SK-MEL-5 (cell line): ENCODE data around the gene TAGLN2. TPM values are rescaled to one million over a fixed set of nuclear protein-coding genes. Genes with fewer than 3 reads are reported as not detected.

Experiments
- DNase-seq: peaks from one replicate; pipeline ENCODE4 v3.0.0-alpha.2; 2016; ENCODE audit warnings: low read depth, low spot score
- in situ Hi-C: cut with HindIII; loops from 2 replicates; pipeline ENCODE4 v1.10.0; 2016; ENCODE audit warnings: low sequenced_read_pairs, high pct_unique_total_duplicates, low pct_unique_long_range_greater_than_20kb
- polyA plus RNA-seq, 2 experiments: library from polyadenylated mRNA; depleted of rRNA; stranded (reverse); fragments of >200 nt; gene quantifications; 2 replicates each; pipeline ENCODE4 v1.2.3, GENCODE V29; 2015
- total RNA-seq: library from RNA; depleted of rRNA; stranded (reverse); fragments of >200 nt; shearing (Covaris generic); gene quantifications from 2 replicates; pipeline ENCODE4 v1.2.3, GENCODE V29; 2014; rRNA removed

The TAGLN2 gene
- total RNA-seq = 122 and 128 TPM in 2 replicates
- polyA plus RNA-seq (2015; cell fraction: cytosol; rRNA removed) = 175 and 183 TPM in 2 replicates
- 26.8 and 29.9 TPM in 2 replicates for polyA plus RNA-seq (2015; cell fraction: nucleus; rRNA removed)

DNA sequence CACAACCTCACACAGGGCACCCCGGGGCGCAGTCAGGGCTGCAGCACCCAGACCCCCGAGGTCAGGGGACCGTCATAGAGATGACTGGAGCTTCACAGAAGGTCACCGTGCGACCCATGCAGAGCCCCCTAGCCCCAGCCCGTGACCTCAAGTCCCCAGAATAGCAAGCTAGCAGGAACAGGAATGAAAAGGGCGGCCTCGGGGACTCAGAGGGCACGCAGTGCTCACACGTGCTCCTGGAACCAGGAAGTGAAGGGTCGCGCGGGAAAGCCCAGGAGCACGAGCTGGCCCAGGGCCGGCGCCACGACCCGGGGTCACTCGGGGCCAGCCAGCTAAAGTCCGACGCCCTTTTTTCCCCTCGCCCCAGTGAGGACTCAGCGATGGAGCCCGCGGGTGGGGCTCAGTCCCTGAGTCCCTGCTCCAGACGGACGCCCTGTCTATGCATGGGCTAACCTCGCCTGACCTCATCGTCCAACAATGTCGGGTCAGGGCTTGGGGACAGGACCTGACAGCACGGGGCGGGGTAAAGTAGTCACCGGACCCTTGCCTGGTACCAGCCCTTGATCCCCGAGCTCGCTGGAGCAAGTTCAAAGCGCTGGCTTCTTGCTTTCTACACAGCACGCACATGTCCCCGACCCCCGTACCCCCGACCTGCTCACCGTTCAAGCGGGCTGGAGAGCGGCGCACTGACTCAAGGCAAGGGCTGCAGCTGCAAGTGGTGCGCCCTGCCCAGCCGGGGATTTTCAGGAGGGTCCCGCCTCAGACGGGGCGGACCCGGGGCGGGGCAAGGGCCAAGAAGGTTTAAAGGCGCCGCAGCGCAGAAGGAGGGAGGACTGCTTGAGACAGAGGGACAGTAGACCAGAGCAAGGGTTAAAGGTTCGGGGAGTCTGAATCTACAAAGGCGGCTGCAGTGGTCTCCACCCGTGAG is at the start of gene TAGLN2:
TAGLN2 (minus strand) TSS at position 717 of the 928 bp plus-strand sequence. CDS start 4,998 bp downstream, outside the sequence.
- peak; percentile 90 for DNase-seq
- in situ Hi-C loops = no loop called here

- no peak for DNase-seq
- in situ Hi-C loops = no loop called here
These were observed 49.2 kb upstream of the TAGLN2 start for GRCh38 chr1:159974350-159974965.

DNA sequence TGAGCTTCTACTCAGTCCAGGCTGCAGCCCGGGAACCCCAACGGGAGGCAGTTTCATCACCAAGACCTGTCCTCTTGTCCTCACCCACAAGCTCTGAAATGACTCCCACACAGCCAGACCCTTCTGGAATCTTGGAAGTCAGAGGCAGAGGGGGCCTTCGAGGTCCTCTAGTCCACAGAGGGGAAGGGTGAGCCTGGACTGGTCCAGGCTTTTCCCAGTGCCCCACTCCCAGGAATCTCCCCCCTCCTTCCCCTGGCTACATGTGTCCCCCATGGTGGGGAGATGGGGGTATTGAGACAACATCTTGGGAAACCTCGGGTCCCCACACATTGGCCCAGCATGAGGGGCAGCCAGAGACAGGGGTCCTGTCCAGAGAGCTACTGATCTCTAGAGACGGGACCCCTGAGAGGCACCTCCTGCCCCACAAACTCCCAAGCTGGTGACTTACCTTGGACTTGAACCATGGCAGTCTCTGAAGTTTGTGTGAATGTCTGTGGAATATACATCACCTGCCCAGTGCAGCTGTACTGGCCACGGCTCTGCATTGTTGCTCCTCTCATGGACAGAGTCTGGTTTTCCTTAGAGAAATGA is 48.1 kb upstream of the TAGLN2 start:
- in situ Hi-C loops = no loop called here

DNA sequence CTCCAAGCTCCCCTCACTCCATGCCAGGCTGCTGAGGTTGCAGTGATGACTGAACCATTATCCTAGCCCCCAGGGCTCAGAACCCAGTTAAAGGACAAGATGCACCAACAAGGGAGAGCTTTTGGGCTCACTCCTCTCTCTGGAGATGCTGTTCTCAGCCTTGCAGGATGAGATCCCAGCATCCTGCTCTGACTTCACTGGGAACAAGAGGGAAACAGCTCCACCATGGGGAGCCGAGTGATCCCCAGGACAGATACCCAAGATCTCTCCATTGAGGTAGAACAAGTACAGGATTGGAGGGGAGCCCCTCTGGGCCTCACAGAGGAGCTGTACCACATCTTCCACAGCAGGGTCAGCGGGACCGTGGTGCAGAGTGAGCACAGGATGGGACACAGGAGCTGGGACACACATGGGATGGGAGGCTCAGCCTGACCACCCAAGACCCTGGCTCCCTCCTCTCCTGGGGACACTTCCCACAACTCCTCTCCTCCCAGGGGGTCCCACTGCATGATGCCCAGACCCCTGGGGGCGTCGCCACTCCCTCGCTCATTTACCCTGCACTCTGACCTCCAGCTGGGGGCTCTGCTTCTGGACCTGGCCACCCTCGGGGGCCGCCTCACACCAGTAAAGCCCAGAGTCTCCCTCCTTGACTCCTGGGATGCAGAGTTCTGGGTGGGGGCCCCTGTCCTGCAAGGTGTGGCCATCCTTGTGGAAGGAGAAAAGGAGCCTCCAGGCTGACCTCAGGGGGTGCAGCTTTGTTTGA is 47.3 kb upstream of the TAGLN2 start:
- DNase-seq = no peak
- in situ Hi-C loops = no loop called here

More for the DNA sequence above, 48.1 kb upstream of the TAGLN2 start:
- DNase-seq = no peak

DNA sequence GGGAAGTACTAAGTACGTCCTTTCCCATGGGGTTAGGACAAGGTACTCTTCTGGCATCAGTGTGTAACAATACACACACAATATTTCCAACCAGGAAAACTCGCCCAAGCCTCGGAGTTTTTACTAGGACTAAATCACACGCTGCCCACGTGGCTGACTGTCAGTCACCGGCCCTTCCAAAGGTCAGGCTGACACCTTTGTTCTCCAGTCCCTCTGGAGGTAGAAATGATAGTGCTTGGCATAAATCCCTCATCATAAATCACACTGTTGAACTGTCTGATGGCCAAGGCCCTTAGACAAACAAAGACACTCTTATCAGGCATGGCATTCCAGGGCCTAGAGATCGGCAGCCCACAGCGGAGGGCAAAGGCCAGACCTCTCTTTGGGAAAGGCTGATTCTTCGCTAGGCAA is 45.6 kb upstream of the TAGLN2 start:
- DNase-seq = peak; percentile 80
- in situ Hi-C loops = no loop called here

DNA sequence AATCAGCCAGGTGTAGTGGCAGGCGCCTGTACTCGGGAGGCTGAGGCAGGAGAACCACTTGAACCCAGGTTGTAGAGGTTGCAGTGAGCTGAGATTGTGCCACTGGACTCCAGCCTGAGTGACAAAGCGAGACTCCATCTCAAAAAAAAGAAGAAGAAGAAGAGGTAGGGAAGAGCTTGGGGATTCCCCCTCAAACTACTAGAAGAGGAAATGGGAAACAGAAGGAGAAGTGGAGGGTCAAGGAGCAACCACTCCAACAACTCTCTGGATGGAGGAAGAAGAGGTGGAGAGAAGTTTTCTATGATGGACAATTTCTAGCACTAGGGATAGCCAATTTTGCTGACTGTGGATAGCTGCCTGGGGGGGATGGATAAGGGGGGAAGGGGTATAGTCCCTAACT is 43.6 kb upstream of the TAGLN2 start:
- in situ Hi-C loops = no loop called here
- DNase-seq = no peak

- DNase-seq = no peak
- in situ Hi-C loops = no loop called here
These were observed 40.0 kb upstream of the TAGLN2 start for GRCh38 chr1:159965263-159965662.

- no peak for DNase-seq
- in situ Hi-C loops = no loop called here
These were observed 38.8 kb upstream of the TAGLN2 start for GRCh38 chr1:159964144-159964543.

- no peak for DNase-seq
- in situ Hi-C loops = no loop called here
These were observed 36.9 kb upstream of the TAGLN2 start for GRCh38 chr1:159962176-159962575.

DNA sequence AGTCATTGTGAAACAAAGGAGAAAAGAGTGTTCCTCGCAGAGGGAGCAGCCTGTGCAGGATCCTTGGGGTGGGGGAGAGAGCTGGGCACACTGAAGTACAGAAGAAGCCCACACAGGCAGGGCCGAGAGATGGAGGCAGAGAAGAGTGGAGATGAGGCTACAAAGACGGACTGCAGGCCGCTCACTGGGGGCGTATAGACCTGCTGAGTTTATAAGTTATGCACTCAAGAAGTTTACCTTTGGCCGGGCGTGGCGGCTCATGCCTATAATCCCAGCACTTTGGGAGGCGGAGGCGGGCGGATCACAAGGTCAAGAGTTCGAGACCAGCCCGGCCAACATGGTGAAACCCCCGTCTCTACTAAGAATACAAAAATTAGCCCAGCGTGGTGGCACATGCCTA is 36.3 kb upstream of the TAGLN2 start:
- no peak for DNase-seq
- in situ Hi-C loops = no loop called here

DNA sequence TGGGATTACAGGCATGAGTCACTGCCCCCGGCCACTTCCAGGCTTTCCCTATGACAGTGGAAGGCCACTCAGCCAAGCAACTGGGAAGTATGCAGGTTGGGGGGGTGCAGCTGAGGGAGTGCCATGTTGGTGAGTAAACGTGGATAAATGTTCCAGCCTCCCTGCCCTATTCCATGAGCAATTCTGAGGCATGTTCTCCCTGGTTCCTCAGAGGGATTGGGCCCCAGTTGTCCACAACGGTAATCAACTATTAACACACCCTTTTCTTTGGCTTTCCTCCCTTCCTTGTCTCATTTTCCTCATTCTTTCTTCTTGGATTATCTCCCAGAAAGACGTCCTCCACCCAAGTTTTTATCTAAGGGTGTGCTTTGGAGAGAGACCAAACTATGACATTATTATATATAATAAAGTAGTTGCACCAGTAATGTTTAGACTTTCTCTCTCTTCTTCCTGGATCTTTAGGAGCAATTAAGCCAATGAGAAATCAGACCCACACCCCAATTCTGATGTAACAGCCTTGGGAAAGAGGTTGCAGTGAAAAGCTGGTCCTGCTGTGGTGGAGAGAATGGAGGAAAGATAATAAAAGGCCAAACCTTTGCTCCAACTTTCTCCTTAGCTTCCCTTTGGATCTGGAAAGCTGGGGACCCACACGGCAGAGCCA is 35.5 kb upstream of the TAGLN2 start:
- no peak for DNase-seq
- in situ Hi-C loops = no loop called here

- in situ Hi-C loops = no loop called here
- DNase-seq = no peak
These were observed 34.1 kb upstream of the TAGLN2 start for GRCh38 chr1:159959451-159959850.

DNA sequence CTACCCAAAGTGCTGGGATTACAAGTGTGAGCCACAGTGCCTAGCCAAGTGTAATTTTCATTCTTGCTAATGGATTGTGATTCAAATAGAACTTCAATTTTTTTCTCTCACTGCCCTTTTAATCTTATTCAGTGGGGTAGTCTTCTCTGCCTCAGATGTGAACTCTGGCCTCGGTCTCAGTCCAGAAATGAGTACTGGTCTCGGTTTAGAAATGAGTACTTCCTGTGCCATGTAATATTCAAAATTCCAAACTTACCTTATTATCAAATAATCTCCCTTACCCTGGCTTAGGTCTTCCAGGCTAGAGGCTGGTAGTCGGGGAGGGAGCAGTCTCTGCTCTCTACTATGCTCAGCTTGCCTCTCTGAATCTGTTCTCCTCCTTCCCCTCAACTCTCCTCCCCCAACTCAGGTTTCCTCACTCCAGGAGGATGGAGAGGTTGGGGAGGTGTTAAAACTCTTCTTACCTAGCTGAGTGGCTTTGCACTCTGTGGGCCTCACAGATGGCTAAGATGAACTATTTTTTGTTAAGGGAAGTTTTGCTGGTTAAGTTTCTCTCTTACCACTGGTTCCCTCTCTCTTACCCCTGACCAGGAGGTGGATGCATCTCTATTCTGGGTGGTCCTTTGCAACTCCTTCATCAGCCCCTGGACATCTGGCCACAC is 33.5 kb upstream of the TAGLN2 start:
- in situ Hi-C loops = no loop called here
- no peak for DNase-seq

- in situ Hi-C loops = no loop called here
- DNase-seq = no peak
These were observed 32.5 kb upstream of the TAGLN2 start for GRCh38 chr1:159957824-159958268.

- in situ Hi-C loops = no loop called here
These were observed 30.1 kb upstream of the TAGLN2 start for GRCh38 chr1:159955456-159955855.

More at GRCh38 chr1:159955456-159955855, 30.1 kb upstream of the TAGLN2 start:
- no peak for DNase-seq
